Caco-2 (cell line): ENCODE data around the gene EIF2B2. TPM values are rescaled to one million over a fixed set of nuclear protein-coding genes. Genes with fewer than 3 reads are reported as not detected.

ENCODE experiments used
- BruUV-seq: library from RNA; stranded (reverse); fragments of 400-500 nt; replicated peaks from 2 replicates; lab custom pipeline; 2021; lab: Mats Ljungman, UMichigan
- CTCF ChIA-PET: fragments of 300-600 bp; sonication (Branson Sonifier 250); formaldehyde crosslinking; loops from one replicate; lab custom pipeline; 2022; ENCODE audit warnings: antibody characterized with exemption; lab: Charles Lee
- POLR2A ChIA-PET: fragments of 300-600 bp; sonication (Branson Sonifier 250); formaldehyde crosslinking; loops from one replicate; lab custom pipeline; 2022; ENCODE audit warnings: antibody characterized with exemption; lab: Charles Lee
- DNase-seq, 2 experiments: peaks; one replicate each; pipeline versions ENCODE4 v3.0.0 to v3.0.0-alpha.2; 2020 to 2022
- H3K27me3 ChIP-seq: replicated peaks from 2 replicates; pipeline ENCODE4 v1.6.0; 2011; ENCODE audit warnings: low read length; ENCODE audit not compliant: control insufficient read depth, insufficient read depth
- H3K36me3 ChIP-seq: 2 replicates; pipeline ENCODE4 v1.5.1; 2011; ENCODE audit warnings: low read length; ENCODE audit not compliant: control insufficient read depth, insufficient read depth
- H3K4me1 ChIP-seq: fragments of 250-450 bp; sonication (Bioruptor Pico); 2 replicates; pipeline ENCODE4 v1.5.1; 2020; ENCODE audit warnings: mild to moderate bottlenecking
- H3K4me3 ChIP-seq: 2 replicates; pipeline ENCODE4 v1.5.1; 2011; ENCODE audit warnings: low read depth, mild to moderate bottlenecking, control low read depth, low read length
- H3K9me3 ChIP-seq: fragments of 250-450 bp; sonication (Bioruptor Pico); 2 replicates; pipeline ENCODE4 v1.5.1; 2020; ENCODE audit warnings: mild to moderate bottlenecking, moderate library complexity
- H3K27ac Mint-ChIP-seq: one replicate; pipeline ENCODE4 v1.8.0; 2022; ENCODE audit warnings: mixed read lengths; ENCODE audit not compliant: unreplicated experiment
- H3K27me3 Mint-ChIP-seq: one replicate; pipeline ENCODE4 v1.8.0; 2022; ENCODE audit warnings: mixed read lengths; ENCODE audit not compliant: insufficient read depth, unreplicated experiment
- H3K36me3 Mint-ChIP-seq: one replicate; pipeline ENCODE4 v1.8.0; 2022; ENCODE audit warnings: mild to moderate bottlenecking, mixed read lengths; ENCODE audit not compliant: insufficient read depth, unreplicated experiment
- H3K4me1 Mint-ChIP-seq: one replicate; pipeline ENCODE4 v1.8.0; 2022; ENCODE audit warnings: low read depth, mixed read lengths; ENCODE audit not compliant: unreplicated experiment
- H3K4me3 Mint-ChIP-seq: one replicate; pipeline ENCODE4 v1.8.0; 2022; ENCODE audit warnings: mild to moderate bottlenecking, moderate library complexity, mixed read lengths; ENCODE audit not compliant: unreplicated experiment
- H3K9me3 Mint-ChIP-seq: one replicate; pipeline ENCODE4 v1.8.0; 2022; ENCODE audit warnings: mixed read lengths; ENCODE audit not compliant: unreplicated experiment
- intact Hi-C: fragments of 100-400 bp; cut with micrococcal nuclease; formaldehyde crosslinking; loops from one replicate; pipeline ENCODE4 v1.10.0; 2022; ENCODE audit not compliant: unreplicated experiment
- total RNA-seq: library from RNA; stranded (reverse); gene quantifications from 2 replicates; pipeline ENCODE4 v1.2.3, GENCODE V29; 2022
- TF ChIP-seq, protein P1 (sequence below), 2 experiments: fragments of 200-600 bp in 1 of 2; IDR thresholded peaks; 1 replicate in 1 of 2; 2 replicates in 1 of 2; pipeline versions ENCODE4 v1.5.1 to v1.8.0; 2011 to 2022; ENCODE audit warnings: antibody characterized with exemption in 1 of 2, control low read depth in 1 of 2, inconsistent platforms in 1 of 2, low read depth in 1 of 2, low read length in 1 of 2, mild to moderate bottlenecking in 1 of 2, moderate library complexity in 1 of 2; ENCODE audit not compliant: insufficient read depth in 1 of 2, severe bottlenecking in 1 of 2, unreplicated experiment in 1 of 2

Gene EIF2B2
- total RNA-seq, 1 experiment from 2014 or later = 54.4 TPM

DNA sequence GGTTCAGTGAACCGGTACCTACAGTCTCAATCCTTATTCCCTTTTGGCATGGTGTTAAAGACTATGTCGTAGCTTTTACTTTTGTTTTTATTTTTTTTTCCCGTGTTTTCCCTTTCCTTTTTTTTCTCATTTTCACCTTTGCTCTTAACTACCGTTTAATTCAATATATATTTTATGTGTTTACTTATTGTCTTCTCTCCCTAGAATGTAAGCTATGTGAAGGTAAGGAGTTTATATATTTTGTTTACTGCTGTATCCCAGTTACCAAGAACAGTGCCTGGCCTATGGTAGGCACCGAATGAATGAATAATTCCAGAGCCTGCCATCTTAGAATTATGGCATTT lies 48.8 kb downstream of the EIF2B2 start:
- Mint-ChIP-seq H3K9me3 (no peaks in the 10 kb centered on the region), H3K27me3 (no peaks in the 10 kb centered on the region), H3K4me3 (peak overlapping the region; percentile 85), H3K27ac (peak overlapping the region; percentile 86), H3K4me1 (peaks cover 5% of the 10 kb centered on the region), H3K36me3 (peaks cover 35% of the 10 kb centered on the region)
- peaks cover 10% of the 10 kb centered on the region for H3K4me1 ChIP-seq
- H3K27me3 ChIP-seq = no peaks in the 10 kb centered on the region
- BruUV-seq = no TSS peak
- H3K4me3 ChIP-seq = peak overlapping the region; percentile 62
- ChIA-PET CTCF (no interaction called here), POLR2A (interaction anchor here (0.6 to 0.7 kb wide), 3 partner anchors 12 to 194 kb away, joined by 3 to 8 read pairs (median 4); partner anchors contain the start of gene ACYP1)
- intact Hi-C loops = loop anchor here (1.0 to 2.0 kb wide), 2 partner anchors 17 to 49 kb away; partner anchors contain the start of genes EIF2B2 and ZC2HC1C
- no peaks in the 10 kb centered on the region for H3K9me3 ChIP-seq
- no peaks in the 10 kb centered on the region for H3K36me3 ChIP-seq
- TF ChIP-seq, protein P1, sequence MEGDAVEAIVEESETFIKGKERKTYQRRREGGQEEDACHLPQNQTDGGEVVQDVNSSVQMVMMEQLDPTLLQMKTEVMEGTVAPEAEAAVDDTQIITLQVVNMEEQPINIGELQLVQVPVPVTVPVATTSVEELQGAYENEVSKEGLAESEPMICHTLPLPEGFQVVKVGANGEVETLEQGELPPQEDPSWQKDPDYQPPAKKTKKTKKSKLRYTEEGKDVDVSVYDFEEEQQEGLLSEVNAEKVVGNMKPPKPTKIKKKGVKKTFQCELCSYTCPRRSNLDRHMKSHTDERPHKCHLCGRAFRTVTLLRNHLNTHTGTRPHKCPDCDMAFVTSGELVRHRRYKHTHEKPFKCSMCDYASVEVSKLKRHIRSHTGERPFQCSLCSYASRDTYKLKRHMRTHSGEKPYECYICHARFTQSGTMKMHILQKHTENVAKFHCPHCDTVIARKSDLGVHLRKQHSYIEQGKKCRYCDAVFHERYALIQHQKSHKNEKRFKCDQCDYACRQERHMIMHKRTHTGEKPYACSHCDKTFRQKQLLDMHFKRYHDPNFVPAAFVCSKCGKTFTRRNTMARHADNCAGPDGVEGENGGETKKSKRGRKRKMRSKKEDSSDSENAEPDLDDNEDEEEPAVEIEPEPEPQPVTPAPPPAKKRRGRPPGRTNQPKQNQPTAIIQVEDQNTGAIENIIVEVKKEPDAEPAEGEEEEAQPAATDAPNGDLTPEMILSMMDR (IDR thresholded peaks at IDR 0.05; ENCODE audit: insufficient read depth in 1 of 2, low read depth in 1 of 2, low read length in 1 of 2, severe bottlenecking in 1 of 2, unreplicated experiment in 1 of 2) = no peak
- no peak for DNase-seq

DNA sequence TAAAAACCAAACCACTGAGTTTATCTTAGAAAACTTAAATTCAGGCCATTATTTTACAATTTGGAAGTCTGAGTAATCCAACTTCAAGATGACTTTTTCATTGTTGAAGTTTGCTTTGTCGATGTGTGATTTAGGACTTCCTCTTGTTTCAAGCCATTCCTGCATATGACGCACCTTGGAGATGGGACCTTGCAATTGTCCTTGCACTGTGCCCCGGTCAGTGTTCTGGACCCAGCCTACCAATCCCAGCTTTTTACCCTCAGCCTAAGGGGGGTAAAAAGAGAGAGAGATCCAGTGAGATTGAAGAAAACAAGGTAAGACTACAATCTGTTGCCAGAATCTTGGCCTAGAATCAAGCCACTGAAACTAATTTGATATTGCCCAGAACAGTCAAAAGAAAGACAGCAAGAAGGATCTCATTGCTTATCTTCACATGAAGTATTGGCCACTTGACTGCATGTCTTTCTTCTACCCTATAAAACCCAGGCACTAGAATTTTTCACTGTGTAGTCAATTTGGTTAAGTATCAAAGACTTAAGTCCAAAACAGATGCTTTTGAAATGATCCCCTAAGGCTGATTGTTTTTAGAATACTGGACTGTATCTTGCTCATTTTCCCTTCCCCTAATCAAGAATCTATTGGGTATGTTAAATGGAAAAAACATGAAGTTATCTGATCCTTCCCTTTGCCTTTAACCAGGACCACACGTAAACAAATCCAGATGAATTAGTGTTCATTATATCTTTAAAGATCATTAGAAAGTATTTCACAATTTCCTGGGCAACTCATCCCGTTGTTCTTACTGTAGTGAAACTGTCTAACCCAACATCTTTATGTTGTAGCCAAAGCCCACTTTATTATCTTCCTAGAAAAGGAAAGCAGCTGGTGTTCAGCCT lies 50.9 kb downstream of the EIF2B2 start:
- no peaks in the 10 kb centered on the region for H3K36me3 ChIP-seq
- intact Hi-C loops = no loop called here
- H3K27me3 Mint-ChIP-seq = no peaks in the 10 kb centered on the region
- ChIA-PET CTCF (no interaction called here), POLR2A (no interaction called here)
- H3K4me1 ChIP-seq = no peaks in the 10 kb centered on the region
- H3K4me3 ChIP-seq = no peak overlapping the region
- H3K27me3 ChIP-seq = no peaks in the 10 kb centered on the region
- no peaks in the 10 kb centered on the region for H3K9me3 Mint-ChIP-seq
- TF ChIP-seq, protein P1 (IDR thresholded peaks at IDR 0.05; ENCODE audit: insufficient read depth in 1 of 2, low read depth in 1 of 2, low read length in 1 of 2, severe bottlenecking in 1 of 2, unreplicated experiment in 1 of 2) = no peak
- no peak overlapping the region for H3K4me3 Mint-ChIP-seq
- H3K4me1 Mint-ChIP-seq = peaks cover 5% of the 10 kb centered on the region
- H3K36me3 Mint-ChIP-seq = peaks cover 25% of the 10 kb centered on the region
- H3K9me3 ChIP-seq = no peaks in the 10 kb centered on the region
- DNase-seq = no peak
- H3K27ac Mint-ChIP-seq = no peak overlapping the region
- no TSS peak for BruUV-seq

DNA sequence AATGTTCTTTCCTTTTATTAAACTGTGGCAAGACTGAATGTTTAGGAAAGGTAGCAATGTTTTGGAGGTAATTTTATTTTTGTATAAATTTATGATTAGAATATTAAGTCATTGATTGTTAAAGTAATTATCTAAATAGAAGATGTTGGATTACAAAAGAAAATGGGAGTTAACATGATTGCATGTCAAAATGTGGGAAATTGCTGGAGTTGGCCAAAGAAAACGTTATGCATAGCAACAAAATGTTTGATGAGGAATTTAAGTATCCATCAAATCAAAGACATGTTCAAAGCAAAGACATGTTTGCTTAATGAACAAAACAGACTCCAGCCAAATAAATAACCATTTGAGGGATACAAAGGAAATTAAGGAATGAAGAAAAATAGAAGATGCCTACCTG lies 51.7 kb downstream of the EIF2B2 start:
- H3K4me3 ChIP-seq = no peak overlapping the region
- no peaks in the 10 kb centered on the region for H3K9me3 ChIP-seq
- ChIA-PET POLR2A (no interaction called here), CTCF (interaction anchor here (0.7 kb wide), 1 partner anchor 36 kb away, joined by 4 read pairs; no protein-coding TSS in a partner anchor)
- TF ChIP-seq, protein P1 (IDR thresholded peaks at IDR 0.05; ENCODE audit: insufficient read depth in 1 of 2, low read depth in 1 of 2, low read length in 1 of 2, severe bottlenecking in 1 of 2, unreplicated experiment in 1 of 2) = no peak
- Mint-ChIP-seq H3K27ac (no peak overlapping the region), H3K4me1 (peaks cover 5% of the 10 kb centered on the region), H3K9me3 (peaks cover 2% of the 10 kb centered on the region), H3K27me3 (no peaks in the 10 kb centered on the region), H3K4me3 (no peak overlapping the region), H3K36me3 (peaks cover 20% of the 10 kb centered on the region)
- H3K4me1 ChIP-seq = no peaks in the 10 kb centered on the region
- BruUV-seq = no TSS peak
- no peaks in the 10 kb centered on the region for H3K27me3 ChIP-seq
- intact Hi-C loops = no loop called here
- no peak for DNase-seq
- H3K36me3 ChIP-seq = no peaks in the 10 kb centered on the region
